Measurements from ENCODE around the gene ZBTB32.

DNA sequence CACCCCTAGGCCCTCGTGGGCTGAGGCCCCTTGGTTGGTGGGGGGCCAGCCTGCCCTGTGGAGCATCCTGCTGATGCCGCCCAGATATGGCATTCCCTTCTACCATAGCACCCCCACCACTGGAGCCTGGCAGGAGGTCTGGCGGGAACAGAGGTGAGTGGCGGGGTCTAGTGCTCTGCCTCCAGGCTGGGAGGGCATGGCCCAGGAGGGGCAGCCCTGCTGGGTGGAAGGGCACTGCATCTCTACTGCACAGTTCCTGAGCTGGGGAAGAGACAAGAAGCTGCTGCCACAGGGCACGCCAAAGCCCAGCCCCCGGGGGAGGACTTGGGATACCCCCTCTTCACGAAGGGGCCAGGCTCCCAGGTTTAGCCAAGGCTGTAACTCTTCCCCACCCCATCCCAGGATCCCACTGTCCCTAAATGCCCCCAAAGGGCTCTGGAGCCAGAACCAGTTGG is 11.0 kb downstream of the ZBTB32 start:
- TF ChIP-seq, protein P1, sequence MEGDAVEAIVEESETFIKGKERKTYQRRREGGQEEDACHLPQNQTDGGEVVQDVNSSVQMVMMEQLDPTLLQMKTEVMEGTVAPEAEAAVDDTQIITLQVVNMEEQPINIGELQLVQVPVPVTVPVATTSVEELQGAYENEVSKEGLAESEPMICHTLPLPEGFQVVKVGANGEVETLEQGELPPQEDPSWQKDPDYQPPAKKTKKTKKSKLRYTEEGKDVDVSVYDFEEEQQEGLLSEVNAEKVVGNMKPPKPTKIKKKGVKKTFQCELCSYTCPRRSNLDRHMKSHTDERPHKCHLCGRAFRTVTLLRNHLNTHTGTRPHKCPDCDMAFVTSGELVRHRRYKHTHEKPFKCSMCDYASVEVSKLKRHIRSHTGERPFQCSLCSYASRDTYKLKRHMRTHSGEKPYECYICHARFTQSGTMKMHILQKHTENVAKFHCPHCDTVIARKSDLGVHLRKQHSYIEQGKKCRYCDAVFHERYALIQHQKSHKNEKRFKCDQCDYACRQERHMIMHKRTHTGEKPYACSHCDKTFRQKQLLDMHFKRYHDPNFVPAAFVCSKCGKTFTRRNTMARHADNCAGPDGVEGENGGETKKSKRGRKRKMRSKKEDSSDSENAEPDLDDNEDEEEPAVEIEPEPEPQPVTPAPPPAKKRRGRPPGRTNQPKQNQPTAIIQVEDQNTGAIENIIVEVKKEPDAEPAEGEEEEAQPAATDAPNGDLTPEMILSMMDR (IDR thresholded peaks at IDR 0.05), result no peak
- TF ChIP-seq POLR2A (IDR thresholded peaks at IDR 0.05), result no peak

All from ovary (tissue), 3 donors.